GM19328 (cell line): ENCODE data around the gene RELL2.

Experiments used
- ATAC-seq: cut with Tn5 transposase; IDR thresholded peaks from one replicate; pipeline ENCODE4 v1.9.1; 2021; ENCODE audit warnings: mild to moderate bottlenecking, moderate library complexity; ENCODE audit not compliant: unreplicated experiment

RELL2 gene

GRCh38 chr5:141675672-141676071 is 38.9 kb downstream of the RELL2 start:
- no peak for ATAC-seq

- no peak for ATAC-seq
These were observed 40.6 kb downstream of the RELL2 start for GRCh38 chr5:141677415-141677814.

- ATAC-seq, result no peak
These were observed 43.4 kb downstream of the RELL2 start for GRCh38 chr5:141680178-141680577.

DNA sequence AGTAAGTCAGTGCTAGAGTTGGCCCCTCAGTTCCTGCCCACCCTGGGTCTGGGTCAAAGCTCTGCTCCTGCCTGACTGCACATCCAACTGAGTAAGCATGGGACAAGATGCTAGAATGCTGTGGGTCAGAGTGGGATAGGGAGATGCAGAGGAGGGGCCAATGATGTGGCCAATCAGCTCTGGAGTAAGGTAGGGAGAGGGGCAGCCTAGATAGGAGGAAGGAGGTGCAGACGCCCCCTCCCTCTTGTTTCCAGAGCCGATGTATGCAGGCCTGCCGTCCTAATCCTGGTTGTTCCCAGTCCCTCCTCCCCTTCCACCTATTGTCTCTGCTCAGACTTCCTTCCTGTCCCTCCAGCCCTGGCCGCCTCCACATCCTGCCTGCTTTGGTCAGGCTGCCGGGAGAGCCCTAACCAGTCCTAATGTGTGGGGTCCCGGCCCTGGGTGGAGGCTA is 44.0 kb downstream of the RELL2 start:
- ATAC-seq, result no peak

GRCh38 chr5:141681295-141681694 is 44.5 kb downstream of the RELL2 start:
- ATAC-seq, result no peak

DNA sequence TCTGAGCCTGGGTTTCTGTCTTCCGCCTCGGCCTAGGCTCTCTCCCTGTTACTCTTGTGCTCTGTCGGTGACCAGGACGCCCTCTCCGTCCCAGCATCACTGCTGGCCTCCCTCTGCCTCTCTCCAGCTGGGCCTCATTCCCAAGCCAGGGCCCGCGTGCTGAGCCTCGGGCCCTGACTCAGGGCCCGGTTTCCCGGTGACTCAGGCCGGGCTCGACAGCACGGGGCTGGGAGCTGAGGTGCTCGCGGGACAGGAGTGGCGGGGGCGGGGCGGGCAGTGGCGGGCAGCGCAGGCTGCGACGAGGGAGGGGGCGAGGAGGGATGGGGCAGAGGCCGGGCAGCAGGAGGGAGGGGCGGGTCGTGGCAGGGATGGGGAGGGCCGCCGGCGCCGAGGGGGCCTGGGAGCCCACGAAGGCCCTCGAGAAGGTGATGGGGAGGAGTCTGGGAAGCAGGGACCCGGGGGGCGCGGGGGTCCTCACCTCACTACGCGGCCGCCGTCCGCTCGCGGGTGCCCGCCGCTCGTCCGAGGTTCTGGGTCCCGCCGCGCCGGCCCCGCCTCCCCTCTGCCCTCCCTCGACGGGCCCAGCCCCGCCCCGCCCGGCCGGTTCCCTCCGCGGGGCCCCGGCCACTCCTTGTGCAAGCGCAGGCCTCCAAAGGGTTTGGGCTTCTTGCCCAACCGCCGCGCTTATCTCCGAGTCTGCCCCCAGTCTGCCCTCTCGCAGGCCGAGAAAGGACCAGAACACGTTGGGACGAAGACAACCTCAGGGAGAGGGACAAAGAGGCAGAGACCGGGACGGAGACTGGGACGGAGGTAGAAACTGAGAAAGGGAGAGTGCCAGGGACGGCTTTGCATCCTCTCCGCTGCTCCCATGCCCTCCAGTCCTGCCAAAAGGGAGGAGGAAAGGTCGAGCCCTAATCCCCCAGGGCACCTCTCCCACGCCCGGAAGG is 45.2 kb downstream of the RELL2 start, which contains the start of gene ARAP3:
ARAP3 (minus strand) TSS at position 536 of the 947 bp plus-strand sequence. CDS start 1,744 bp downstream, outside the sequence.
- ATAC-seq, result no peak

DNA sequence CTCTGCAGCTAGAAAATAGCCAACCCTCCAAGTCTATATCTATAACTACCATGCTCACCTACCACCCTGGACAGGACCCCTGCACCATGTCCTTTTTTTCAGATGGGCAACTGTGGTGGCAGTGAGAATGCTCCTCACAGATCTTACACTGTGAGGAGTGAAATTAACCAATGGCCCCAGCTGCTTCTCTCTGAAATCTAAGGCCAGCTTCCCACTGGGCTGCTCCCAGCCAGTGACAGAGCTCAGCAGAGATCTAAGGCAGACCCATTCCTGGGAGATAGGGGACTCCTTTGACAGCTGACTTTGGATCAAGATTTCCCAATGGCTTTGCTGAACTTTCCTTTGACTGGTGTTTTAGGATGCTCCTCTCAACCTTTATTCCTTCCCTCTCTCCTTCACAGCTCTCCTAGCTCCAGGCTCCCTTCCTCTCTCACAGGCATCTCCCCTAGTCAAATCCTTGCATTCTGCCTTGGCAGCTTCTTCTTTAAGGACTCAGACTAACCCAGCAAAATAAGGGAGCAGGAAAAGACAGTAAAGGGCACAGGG is 46.9 kb downstream of the RELL2 start:
- ATAC-seq, result no peak

GRCh38 chr5:141685591-141685990 is 48.8 kb downstream of the RELL2 start:
- no peak for ATAC-seq

- ATAC-seq, result no peak
These were observed 50.0 kb downstream of the RELL2 start for GRCh38 chr5:141686648-141687416.
